Activated CD4-positive, alpha-beta T cell treated with anti-CD3 and anti-CD28 coated beads for 1 hour (primary cell): ENCODE data around the gene CUEDC1.

Experiments used
- DNase-seq: peaks from one replicate; pipeline ENCODE4 v3.0.0-alpha.2; 2020

The CUEDC1 gene

DNA sequence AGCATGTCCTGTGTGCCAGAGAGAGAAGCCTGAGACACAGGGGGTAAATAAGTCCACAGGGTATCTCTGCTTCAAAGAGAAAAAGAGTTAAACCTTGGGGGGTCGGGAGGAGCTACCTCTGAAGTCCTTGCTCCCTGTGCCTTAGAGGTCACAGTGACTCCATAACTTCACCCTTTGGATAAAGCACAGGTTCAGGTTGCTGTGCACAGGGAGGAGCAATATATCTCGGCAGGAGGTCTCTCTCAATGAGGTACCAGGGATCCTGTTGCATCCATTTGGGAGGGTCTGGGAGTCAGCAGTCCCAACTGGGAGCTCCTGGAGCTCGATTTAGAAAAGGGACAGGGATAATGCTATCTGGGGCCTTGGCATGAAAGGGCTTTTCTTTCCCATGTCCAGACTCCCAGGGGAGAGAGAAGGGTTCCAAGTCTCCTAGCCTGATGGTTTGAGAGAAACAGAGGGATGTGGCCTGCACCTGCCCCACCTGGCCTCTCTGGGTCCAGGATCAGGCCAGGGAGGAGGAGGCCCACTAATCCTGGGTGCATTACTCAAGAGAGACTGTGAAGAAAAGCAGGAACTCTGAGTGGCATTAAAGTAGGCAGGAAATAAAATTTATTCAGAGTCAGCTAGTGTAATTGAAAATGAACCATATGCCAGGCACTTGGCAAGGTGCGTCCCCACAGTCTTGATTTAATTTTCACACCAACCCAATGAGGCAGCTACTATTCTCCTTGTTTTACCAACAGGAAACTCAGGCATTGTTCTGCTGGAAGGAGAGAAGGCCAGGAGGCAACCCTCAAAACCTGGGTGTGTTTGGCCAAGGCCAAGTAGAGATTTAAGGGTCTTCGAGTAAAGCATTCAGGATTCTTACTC is 40.7 kb downstream of the CUEDC1 start:
- no peak for DNase-seq

DNA sequence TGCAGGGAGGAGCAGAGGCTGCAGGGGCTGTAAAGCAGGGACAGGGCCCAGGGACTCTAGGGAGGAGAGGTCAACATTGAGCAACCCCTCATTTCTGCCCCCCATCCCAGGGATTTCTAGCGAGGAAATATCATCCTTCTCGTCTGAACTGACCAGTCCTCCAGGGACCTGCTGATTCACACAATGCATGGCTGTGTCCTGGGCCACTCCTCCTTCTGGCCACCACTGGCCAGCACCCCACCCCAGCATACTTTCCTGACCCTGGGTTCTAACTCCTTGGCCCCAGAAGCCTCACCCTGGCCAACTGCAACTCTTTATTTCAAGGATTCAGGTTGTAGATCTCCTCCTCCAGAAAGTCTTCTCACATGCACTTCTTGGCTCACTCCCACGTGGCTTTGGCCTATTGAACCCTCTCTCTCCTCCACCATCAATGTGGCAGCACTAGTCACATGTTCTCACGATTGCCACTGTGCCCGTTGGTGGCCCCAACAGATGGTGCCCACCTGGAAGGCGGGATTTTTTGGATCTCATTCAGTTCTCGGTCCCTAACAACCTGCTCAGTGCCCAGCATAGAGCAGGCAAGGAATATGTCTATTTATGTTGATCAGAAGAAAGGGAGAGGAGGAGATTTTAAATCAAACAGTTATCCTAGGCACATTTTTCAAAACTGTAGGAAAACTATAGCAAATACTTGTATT is 41.5 kb downstream of the CUEDC1 start:
- DNase-seq: no peak

DNA sequence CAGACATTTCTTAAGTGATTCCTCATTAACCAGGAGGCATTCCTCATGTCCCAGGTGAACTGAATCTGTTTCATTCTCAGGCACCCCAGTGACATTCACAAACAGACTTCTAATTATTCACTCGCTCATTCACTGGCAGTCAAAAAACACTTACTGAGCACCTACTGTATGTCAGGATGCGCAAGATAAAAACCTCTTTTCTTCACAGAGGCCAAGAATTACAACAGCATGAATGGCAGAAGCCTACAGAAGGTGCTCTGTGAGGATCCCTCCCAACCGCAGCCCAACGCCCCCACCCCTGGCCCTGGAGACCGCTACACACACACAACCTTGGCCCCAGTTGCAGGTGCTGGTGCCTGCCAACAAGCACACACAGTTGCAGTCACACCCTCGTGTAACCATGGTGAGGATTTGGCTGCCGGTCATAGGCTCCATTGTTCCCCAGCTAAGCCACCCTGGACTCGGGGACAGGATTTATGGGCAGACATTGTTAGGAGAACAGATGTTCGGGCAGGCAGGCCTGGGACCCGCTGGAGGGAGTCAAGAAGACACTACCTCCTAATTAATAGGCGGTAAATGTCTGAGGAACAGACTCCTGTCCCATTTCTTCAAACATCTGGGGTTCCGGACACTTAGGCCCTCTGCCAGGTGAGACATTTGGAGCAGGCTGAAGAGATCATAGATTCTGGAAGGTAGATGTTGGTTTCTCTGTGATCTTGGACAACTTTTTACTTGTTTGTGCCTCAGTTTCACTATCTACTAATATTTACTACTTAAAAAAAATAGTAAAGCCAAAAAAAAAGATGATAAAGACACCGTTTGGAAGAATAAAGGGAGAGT is 43.2 kb downstream of the CUEDC1 start:
- no peak for DNase-seq

DNA sequence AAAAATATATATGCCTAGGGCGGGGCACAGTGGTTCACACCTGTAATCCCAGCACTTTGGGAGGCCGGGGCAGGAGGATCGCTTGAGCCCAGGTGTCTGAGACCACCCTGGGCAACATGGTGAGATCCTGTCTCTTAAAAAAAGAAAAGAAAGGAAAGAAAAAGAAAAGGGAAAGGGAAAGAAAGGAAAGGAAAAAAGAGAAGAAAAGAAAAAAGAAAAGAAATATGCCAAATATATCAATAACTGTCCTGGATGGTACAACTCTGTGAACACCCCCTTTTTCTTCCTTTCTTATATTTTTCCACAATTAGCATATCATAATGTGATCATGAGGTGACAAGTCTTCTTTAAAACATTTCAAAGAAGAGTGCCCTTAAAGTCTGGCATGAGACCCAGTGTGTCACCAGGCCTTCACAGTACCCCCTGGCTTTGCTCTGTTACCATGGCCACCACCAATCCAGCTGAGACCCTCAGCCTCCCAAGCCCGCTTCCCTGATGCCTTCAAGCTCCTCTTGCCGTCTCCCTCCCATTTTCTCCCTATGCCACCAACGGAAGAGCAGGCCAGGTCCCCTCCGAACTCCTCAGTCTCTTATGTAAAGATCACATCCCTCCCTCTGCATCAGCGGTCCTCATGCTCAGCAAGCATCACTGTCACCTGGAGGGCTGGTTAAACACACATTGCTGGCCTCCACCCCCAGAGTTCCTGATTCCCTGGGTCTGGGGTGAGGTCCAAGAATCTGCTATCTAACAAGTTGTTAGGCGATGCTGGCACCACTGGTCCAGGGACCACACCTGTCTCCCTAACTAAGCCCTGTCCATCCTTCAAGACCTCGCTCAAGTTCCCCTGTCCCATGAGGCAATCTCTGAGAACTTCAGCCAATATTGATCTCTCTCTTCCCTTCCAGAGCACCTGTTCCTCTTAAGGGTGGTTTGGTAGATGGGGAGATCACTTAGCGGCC is 44.5 kb downstream of the CUEDC1 start:
- DNase-seq: no peak

DNA sequence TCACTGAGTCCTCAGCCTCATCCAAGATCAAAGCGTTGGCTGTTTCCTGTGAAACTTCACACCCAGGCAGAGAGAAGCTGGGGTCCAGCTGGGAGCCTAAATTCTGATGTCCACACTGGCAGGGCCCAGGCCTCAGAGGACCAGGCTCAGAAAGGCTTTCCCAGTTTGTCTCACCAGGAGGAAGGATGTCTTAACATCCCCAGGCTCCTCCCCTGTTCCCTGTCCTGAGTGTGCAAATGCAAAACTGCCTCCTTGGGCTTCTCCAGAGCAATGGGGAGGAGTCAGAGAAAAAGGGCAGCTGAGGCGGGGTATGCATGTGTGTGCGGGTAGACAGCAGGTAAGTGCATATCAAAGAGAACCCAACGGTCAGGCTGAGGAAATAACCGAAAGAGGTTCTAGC is 45.7 kb downstream of the CUEDC1 start:
- no peak for DNase-seq

DNA sequence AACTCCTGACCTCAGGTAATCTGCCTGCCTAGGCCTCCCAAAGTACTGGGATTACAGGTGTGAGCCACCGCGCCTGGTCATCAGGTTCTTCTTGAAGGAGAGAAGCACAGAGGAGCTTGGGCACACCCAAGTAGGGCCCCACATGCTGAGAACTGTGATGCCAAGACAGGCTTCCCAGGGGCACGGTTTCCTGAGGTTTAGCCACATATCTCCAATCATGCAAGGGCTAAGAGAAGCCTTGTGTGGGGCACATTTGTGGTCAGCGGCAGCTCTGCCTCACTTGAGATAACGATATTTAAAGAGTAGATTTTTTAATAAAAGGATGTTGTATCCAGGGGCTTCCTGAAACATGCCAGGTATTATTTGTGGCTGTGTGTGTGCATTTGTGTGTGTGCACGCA is 46.9 kb downstream of the CUEDC1 start:
- DNase-seq: no peak

DNA sequence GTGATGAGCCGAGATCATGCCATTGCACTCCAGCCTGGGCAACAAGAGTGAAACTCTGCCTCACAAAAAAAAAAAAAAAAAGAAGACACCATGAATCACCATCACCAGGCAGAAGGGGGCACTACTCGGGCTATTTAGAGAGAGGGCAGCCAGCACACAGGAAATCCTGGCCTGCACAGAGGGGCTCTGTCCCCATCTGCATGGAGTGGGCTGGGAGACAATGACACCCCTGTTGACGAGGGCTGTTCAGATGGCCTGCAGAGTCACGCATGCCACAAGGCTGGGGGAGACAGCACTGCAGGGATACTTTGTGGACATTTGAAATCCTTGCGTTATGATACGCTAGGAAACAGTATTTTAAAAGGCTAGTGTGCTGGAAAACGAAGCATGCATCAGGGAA is 48.3 kb downstream of the CUEDC1 start:
- DNase-seq: no peak

DNA sequence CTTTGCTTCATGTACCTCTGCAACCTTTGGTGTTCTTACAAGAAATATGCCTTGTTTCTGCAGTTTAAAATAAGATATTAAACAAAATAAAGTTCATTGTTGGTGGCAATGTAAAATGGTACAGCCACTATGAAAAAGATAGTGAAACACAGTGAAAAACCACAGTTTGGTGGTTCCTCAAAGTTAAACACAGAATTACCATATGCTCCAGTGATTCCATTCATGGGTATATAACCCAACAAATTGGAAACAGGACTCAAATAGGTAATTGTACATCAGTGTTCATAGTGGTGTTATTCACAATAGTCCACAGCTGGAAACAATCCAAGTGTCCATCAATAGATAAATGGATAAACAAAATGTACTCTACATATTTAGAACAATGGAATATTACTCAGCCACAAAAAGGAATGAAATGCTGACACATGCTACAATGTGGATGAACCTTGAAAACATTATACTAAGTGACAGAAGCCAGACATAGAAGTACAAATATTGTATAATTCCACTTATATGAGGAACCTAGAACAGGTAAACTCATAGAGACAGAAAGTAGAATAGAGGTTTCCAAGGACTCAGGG is 49.2 kb downstream of the CUEDC1 start:
- DNase-seq: no peak

DNA sequence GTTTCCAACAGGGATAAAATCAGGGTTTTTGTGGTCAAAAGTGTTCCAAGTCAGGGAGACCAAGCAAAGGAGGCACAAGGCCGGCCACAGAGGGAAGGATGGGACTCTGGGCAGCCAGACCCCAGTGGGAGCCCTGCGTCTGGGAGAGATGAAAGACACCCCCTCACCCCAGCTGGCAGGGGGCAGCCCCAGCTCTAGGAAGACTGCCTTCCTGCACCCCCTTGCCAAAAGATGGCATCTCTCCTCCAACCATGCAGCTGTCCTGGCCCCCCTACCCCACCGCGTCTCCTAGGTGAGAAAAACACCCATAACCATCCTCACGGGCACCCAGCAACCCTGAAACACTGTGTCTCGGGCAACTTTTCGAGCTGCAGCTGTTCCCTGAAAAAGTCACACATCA is 51.3 kb downstream of the CUEDC1 start:
- no peak for DNase-seq

DNA sequence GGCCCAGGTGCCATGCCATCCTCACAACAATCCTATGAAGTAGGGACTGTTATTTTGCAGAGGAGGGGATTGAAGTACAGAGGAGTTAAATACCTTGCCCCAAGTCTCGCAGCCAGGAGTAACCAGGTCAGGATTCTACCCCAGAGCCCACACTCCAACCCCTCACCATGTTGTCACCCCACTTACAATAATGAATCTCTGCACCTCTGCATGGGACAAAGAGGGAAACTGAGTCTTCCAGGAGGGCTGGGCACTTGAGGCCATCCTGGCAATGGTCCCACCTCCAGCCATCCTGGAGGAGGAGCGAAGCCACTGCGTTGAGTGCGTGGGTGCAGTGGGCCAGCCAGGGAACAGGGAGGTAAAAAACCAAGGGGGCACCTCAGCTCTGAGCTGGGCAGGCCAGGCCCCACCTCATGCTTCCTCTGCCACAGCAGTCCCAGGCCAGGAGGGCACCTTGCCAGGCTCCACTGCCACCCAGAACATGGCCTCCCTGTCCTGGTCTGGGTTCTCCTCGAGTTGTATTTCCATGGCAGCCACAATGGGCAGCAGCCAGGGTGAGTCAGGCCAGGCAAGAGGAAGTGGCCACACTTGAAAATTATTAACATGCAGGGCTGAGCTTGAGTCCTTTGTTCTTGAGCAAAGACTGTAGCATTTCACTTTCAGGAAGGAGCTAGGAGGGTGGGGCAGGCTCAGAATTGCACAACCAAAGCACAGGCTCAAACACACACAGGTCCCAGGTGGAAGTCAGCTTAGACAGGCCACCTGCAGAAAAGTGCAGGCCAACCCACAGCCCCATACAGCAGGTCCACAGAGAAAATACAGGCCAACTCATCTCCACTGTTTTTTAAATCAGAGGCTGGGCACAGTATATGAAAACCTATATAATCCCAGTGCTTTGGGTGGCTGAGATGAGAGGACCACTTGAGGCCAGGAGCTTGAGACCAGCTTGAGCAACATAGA is 52.1 kb downstream of the CUEDC1 start:
- no peak for DNase-seq

DNA sequence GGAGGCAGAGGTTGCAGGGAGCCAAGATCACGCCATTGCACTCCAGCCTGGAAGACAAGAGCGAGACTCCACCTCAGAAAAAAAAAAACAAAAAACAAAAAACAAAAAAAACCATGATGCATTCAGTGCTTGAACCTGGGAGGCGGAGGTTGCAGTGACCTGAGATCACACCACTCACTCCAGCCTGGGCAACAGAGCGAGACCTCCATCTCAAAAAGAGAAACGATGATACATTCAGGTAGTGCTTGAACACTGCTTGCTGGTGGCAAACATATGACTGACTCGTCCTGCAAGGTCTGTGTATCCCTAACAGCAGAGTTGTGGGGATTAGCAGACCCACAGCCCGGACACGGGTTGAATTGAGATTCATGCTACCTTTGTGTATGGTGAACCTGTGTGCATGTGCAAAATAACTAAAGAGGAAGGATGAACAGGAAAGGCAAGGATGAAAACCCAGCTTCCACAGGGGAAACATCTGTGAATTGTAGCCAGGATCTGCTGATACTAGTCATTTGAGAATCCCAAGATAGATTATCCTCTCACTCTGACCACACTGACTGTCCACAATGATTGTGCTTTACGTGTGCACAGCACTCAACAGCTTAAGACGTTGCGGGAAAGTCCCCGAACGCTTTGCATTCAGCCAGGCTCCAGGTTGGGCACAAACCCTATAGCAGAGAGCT is 53.0 kb downstream of the CUEDC1 start:
- no peak for DNase-seq

DNA sequence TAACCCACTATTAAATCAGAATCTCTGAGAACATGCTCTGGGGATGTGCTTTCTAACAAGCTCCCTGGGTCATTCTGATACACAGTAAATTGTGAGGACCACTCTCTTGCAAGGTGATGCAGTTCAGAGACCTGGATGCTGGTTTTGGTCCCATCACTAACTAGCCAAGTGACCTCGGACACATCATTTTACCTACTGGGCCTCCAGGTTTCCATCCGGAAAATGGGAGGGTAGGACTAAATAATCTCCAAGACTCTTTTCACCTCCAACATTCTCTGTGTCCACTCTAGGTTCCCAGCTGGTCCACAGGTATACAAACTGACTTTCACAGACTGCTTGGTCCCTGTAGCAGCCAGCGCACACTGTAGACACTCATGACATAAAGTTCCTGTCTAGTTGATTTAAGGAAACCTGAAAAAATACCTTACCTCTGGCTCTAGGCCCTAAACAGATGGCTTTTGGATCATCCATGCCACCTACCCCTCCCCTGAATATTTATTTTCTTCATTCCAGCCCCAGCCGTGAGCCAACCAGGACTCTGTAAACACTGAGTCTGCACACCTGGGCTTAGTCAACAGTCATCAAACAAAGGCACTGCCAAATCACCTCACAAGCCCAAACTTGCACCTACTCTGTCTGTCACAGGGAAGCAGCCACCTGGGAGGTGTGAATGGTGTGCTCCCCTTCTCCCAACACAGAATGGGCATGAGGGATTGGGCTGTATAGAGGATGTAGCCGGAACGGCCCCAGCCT is 54.0 kb downstream of the CUEDC1 start:
- DNase-seq: no peak

DNA sequence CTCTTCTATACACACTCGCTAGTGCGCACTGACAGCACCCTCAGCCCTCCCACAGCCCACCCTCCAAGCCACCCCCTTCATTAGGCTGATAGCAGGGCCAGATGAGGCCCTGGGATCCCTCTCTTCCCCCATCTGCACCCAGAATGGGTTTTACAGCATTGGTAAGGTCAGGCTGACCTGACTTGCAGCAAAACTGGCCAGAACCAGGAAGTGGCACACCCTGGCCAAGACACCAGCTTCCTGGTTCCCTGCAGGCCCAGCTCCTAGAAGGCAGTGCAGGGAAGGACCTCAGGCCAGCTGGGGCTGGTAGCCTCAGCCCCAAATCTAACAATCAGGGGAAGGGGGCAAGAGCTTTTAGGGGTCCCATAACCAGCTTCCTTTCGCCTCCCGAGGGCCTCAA is 55.4 kb downstream of the CUEDC1 start:
- DNase-seq: no peak

DNA sequence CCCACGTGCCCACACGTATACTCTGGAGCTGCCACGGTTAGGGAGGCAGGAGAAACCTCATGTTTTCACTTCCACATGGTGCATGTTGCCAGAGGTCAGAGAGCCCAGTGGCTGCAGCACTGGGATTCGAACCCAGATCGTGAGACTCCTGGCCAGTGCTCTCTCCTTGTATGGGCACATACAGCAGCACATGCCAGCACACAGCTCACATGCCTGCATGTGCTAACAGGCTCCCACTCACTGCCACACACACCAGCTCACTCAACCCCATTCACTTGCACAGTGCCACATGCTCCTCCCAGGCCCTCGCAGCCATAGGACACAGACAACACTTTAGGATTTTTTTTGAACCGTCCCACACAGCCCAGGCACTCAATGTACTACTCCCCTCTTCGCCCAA is 55.8 kb downstream of the CUEDC1 start:
- no peak for DNase-seq

DNA sequence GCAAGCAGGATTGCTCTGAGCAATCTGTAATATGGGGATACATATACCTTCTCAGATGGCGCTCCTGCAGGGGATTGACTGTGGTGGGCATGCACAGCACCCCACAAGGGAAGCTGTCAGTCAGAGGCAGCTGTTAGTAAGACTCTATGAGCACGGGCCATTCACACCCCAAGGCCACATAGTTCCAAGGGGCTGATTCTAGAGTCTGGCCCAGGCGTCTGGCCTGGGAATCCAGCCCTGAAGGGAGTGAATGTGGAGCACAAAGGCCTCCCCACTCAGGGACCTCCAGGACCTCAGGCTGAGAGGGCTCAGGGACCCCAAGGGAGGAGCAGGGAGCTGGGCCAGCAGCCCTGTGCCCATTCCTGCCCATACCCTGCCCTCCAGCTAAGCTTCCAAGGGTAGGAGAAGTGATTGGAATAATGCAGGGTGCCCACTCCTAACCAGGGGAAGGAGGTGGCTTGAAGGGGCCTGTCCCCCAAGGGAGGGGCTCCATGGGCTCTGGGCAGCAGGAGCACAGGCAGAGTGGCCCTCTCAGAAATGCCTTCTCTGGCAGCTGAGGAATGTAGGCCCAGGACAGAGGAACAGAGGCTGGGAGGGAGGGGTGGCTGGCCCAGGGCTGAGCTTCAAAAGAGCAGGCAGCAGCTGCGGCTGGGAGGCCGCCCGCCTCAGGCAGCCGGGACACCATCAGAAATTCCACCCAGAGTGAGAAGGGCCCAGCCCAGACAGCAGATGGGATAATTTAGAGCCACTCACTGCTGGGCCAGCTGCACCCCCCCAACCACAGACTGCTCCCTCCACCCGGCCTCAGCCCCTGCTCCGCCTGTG is 56.5 kb downstream of the CUEDC1 start:
- no peak for DNase-seq

DNA sequence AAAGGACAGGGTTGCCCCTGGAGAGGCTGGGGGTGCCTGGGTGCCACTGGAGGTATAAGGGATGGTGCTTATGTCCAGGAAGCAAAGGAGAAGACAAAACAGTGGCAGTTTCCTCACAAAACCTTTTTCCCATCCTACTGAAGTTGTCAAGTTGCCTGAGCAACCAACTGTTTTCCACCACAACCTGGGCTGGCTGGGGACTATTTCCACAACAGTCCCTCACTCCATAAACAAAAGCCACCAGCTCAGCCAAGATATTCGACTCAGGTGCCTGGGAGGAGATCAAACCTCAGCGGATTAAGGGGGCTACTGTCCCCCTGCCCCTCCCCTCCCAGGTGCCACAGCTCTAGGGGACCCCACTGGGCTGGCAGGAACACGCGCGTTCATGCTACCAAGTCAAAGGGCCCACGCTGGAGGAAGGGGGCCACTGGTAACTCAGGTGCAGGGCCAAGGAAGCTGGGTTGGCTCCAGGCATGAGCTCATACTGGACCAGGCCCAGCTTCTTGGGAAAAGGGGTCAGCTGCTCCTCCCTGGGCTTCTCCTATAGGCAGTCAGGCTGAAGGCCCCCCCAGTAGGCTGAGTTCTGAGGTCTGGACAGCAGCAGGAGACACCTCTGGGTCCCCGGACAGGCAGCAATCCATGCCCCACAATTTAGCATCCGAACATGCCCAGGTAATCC is 59.7 kb downstream of the CUEDC1 start:
- DNase-seq: no peak

DNA sequence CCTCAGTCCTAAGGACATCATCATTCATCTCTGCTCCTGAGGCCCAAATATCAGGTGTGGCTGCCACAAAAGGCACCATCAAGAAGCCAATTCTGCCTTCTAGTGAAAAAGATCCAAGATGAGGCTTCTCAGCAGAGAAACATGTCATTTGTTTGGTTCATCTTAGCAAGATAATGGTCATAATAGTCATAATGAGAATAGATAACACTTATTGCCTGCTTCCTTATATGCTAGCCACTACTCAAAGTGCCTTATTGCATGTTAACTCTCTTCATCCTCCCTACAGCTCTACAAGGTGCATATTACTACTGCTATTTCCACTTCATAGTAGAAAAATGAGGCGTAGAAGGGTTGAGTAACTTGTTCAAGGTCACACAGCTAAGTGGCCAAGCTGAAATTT is 60.4 kb downstream of the CUEDC1 start:
- no peak for DNase-seq
